HG03354 (cell line): ENCODE measurements around the gene CSF3R.

Source experiments
- ATAC-seq: cut with Tn5 transposase; IDR thresholded peaks from one replicate; pipeline ENCODE4 v1.9.1; 2021; ENCODE audit warnings: mild to moderate bottlenecking; ENCODE audit not compliant: unreplicated experiment, poor library complexity, severe bottlenecking

Gene CSF3R

GRCh38 chr1:36482724-36483388, at the start of gene CSF3R:
Gene CSF3R (minus strand): TSS chr1:36482913. CDS start chr1:36479496, 3,417 bp downstream.
- ATAC-seq, result no peak

GRCh38 chr1:36531833-36532232, 49.1 kb upstream of the CSF3R start:
- no peak for ATAC-seq

GRCh38 chr1:36530791-36531190, 48.1 kb upstream of the CSF3R start:
- no peak for ATAC-seq

- no peak for ATAC-seq
These were observed 47.5 kb upstream of the CSF3R start for GRCh38 chr1:36530261-36530660.

GRCh38 chr1:36529769-36530260, 47.1 kb upstream of the CSF3R start:
- ATAC-seq, result no peak

DNA sequence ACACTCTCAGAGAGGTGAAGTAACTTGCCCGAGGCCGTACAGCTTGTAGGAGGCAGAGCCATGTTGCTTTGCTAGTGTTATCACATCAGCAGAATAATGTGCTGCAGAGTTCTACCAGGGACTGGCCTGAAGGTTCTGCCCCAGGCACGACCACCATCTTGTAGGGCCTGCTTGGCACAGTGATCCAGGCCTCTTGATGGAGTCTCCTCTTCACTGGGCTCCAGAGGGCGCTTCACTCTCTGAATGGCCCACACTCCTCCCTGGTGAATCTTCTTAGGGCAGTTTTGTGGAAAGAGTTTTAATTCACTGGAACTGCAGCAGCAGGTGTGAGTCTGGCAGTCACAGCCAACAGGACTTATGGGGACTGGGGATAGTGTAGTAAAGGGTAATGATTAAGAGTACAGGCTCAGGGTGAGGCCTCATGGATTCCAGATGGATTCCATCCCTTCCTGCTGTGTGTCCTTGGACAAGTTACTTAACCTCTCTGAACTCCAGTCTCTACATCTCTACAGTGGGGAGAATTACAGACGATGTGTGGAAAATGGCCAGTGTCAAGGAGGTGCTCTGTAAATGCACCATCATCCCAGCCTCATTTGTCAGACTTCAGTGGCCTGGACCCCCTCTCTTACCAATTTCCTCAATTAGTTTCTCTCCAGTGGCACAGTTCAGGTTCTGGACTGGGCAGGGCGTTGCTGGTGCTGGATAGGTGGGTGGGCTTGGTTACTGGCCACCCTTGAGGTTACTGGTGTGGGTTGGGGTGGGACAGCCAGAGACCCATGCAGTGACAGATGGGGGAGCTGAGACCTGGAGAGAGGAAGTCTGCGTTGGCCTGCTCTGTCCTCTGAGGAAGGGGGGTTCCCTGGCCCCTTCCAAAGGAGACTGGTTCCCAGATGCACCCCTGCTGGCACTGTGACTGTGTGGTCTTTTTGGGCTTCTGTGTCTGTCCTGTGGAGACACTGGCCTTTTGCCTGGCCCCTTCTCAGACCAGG, 45.9 kb upstream of the CSF3R start:
- ATAC-seq, result no peak

DNA sequence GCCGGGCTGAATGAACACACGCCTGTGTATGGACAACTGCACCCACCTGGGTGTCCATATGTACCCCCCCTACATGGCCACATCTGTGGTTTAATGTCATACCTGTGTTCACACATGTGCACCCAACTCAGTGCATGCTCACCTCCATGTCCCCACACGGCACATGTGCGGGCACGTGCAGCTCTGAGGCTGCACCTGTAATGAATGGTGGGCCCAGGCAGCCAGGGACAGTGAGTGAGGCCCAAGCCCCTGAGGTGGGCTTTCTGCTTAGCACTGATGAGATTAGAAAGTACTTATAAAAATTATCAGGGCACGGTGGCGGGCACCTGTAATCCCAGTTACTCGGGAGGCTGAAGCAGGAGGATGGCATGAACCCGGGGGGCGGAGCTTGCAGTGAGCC, 42.5 kb upstream of the CSF3R start:
- no peak for ATAC-seq

DNA sequence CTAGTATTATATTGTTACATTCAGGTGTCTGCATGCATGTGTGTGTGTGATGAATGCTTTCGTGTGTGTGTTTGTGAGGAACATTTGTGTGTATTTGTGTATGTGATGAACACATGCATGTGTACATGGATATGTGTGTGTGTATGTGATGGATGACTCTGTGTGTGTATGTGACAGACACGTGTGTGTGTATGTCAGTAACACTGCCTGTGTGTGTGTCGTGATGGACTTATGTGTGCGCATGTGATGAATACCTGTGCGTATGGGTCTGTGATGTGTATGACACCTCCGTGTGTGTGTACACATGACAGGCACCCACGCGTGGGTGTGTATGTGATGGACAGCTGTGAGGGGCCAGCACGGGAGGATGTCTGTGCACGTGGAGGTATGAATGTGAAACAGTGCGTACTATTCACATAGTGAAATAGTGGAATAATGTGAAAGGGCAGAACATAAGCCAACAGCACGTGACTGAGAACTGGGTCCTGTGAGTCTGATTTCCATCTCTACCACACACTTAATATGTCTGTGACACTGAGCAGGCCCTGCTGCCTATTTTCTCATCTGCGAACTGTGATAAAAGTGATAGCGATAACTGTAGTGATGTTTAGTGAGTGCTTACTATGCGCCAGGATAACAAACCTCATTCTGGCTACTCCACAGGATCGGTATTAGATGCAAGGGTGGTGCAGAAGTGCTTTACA, 41.8 kb upstream of the CSF3R start:
- no peak for ATAC-seq

DNA sequence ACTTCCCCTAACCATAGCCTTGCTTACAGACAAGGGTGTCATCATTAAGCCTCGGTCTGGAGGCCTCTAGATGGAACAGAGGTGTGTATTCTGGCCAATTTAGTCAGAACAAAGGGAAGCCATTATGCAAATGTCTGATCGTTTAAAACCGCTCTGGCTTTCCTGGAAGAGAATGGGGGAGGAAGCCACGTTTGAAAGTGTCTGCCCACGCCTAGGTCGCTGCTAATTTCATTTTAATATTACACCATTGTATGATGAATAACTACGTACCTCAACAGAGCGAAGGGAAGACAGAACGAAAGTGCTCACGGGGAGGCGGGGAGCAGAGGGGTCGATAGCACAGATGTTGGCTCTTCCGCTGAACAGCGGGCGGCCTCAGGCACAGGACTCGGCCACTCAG, 41.1 kb upstream of the CSF3R start:
- ATAC-seq, result no peak

DNA sequence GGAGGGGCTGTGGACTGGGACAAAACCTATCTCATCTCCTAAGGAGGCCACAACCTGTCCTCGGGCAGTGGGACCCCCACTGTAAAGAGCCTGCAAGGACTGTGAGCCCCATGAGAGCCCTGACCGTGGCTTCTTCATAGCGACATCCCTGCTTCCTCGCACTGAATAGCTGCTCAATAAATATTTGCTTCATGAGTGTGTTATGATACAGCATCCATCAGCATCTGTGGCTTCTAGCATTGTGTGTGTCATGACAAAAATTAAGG, 40.5 kb upstream of the CSF3R start:
- ATAC-seq, result no peak

DNA sequence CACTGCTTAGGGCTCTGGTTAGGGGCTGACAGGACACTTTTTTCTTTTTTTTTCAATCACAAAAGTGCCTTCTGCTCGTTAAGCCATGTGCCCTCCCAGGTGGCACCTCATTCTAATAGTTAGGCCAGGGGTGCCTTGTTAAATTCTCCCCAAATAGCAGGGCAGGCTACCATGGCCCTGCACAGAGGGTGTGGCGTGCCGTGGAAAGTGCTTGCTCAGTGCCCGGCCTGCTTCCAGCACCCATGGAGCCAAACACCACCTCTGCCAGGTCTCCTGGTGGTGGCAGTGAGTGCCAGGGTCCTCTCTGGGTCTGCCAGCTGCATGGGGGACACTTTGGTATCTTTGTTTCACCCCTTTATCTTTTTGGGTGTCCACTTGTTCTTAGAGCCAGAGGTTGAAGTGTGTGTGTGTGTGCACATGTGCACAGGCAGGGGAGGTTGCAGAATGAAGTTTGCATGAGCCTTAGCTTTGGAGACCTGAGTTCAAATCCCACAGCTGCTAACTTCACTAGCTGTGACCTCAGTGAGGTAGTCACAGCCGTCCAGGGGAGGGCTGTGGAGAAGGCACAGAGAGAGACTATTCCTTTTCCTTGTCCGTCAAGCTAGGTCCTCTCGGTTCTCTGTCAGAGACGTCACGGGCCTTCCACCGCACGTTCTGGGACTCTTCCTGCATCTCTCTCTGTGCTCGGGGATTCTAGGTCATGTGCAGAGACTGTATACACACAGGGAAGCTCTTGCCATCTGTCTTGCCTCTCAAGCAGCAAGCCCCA, 39.9 kb upstream of the CSF3R start:
- ATAC-seq, result no peak

DNA sequence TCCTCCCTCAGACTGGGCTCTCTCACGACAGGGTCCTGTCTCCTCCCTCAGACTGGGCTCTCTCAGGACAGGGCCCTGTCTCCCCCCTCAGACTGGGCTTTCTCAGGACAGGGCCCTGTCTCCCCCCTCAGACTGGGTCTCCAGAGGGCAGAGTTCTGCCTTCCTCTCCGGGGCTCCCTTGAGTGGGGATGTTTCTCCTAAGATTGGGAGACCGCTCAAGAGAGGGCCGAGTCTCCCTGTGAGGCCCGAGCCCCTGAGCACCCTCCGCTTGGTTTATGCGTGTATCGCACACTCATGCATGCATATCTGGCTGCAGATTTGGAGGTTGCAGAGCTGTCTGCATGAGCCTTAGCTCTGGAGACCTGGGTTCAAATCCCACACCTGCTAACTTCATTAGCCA, 39.3 kb upstream of the CSF3R start:
- no peak for ATAC-seq

DNA sequence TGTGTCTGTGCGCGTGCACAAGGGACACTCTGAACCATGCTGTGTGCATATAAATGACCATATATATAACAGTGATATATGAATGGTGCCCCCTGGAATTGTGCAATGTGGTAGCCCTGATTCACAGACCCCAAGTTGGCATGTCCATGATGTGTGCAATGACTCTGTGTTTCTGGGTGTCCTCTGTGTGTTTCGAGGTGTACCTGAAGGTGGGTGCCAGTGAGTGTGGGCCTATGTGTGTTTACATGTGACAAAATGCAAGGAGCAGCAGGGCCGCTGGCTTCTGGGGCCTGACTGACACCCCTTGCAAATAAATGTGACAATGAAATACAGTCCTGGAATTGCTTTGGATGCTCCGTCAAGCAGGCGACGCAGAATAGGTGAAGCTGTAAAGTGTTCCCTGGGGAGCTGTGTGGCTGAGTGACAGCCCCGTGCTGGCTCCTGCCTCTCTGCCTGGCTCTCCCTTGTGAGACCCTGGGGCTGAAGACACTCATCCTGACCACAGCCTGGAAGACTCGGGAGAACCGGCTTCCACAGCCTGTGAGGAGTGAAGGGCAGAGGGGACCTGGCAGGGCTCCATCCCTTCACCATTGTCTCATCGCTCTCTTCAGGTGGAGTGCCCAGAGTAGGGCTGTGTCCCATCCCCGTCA, 38.2 kb upstream of the CSF3R start:
- ATAC-seq, result no peak

DNA sequence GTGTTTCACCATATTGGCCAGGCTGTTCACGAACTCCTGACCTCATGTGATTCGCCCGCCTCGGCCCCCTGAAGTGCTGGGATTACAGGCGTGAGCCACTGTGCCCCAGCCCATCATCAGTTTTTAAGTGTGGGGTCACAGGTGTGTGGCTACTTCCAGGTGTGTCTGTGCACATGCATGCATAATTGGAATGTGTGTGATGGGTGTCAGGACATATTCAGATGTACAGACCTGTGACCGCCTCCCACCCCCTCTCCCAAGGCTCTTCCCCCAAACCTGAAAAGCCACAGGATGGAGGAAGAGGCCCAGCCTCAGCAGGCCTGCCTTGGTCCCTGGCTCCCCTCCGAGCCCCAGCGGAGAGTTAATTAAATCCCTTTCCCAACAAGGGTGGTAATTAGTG, 37.3 kb upstream of the CSF3R start:
- ATAC-seq, result no peak

DNA sequence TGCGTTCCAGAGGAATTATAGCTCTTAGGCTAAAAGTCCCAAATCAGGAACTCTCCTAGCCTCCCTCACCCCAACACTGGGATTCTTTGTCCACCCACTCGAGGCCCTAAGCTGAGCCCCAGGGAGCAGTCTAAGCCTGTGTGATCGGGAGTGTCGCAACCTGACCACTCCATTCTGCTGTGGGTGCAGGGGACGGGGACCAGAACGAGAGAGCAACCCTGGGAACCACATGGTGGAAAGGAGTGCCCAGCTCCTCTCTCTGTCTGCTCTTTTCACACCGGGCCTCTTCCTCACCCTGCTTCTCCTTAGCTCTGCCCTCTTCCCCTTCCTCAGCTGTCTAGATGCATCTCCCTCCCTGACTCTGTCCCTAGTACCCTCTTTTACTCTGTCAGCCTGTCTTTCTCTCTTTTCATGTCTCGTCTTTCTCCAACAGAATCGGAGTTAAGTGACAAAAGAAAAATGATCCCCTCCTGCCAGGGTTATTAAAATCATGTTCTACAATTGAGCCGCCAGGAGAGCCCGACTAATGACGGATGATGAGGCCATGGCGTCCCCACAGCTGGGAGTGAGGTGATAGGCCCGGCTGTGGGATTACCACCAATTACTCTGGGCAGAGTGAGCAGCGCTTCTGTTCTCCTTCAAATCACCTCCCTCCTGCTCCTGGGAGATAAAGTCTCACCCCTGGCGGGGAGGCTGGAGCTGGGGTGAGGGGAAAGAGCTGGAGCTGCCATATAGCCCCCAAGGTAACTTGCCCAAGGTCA, 34.5 kb upstream of the CSF3R start:
- ATAC-seq, result no peak

DNA sequence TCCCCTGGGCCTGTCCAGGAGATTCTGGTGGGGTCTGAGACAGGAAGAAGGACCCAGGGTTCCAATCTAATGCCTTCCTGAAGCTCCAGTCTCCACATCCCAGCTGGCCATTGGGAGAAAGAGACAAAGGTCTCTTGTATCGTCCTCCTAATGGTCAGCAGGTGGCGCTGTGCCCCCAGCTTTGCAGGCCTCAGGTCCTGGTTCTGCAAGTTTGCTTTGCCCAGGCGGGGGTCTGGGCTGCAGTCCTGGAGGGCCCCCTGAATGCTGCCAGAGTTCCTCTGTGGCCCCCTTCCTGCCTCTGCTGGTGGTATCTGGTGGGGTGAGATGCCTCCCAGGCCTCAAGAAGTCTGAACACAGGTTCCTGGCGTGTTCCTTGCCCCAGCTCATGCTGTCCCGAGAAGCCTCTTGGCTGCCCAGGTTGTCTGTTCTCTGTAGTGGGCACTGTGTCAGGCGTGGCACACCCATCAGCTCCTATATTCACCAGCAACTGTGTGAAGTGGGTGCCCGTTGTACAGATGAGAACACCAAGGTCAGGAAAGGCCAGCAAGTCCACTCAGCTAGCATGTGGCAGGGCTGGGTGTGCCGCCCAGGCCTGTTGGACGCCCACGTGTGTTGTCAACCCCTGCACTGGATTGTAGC, 33.8 kb upstream of the CSF3R start:
- ATAC-seq, result no peak

GRCh38 chr1:36515315-36516138, 32.8 kb upstream of the CSF3R start:
- no peak for ATAC-seq
